ENCODE measurements around the gene WDR26.
"Not testable (repeated sequence)": the region's sequence is repeated elsewhere in the genome, so short reads cannot be mapped to it uniquely, and the experiment has no call there.

The WDR26 gene

DNA sequence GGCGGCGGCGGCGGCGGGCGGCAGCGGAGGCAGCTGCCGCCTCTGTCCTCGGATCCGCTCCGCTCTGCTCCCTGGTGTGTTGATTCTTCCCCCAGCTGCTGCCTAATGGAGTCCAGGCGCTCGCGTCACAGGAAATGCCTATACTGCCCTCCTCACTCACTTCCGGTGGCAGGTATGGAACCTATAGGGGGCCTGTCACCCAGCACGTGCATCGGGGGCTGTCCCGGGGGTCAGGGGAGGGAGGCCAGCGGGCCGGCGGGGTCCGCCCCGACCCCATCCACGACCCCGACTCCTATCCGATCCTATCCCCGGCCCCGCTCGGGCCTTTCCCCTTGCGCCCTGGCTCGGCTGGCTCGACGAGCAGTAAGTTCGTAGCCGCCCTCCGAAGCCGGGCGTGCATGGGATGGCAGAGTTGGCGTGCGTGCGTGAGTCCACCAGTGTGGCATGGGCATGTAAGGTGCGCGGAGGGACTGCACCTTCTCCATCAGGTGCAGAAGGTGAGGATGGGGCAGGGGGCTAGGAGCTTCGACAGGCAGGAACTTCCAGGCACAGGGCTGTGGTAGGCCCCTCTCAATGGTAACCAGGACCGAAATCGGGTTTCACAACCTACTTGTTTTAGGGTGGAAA lies at the start of gene WDR26:
WDR26 (minus strand) TSS at position 107 of the 627 bp plus-strand sequence.
- DNase-seq (ENCODE audit: low read depth in 3 of 3), result peak; percentile 60 to 75 (median 73)

DNA sequence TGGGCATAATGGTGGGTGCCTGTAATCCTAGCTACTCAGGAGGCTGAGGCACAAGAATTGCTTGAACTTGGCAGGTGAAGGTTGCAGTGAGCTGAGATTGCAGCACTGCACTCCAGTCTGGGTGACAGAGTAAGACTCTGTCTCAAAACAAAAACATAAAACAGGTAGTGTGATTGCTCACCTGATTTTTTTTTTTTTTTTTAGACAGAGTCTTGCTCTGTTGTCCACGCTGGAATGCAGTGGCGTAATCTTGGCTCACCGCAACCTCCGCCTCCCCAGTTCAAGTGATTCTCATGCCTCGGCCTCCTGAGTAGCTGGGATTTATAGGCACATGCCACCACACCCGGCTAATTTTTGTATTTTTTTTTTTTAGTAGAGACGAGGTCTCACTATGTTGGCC lies 48.6 kb upstream of the WDR26 start:
- not testable (repeated sequence) for DNase-seq (ENCODE audit: low read depth in 3 of 3)

DNA sequence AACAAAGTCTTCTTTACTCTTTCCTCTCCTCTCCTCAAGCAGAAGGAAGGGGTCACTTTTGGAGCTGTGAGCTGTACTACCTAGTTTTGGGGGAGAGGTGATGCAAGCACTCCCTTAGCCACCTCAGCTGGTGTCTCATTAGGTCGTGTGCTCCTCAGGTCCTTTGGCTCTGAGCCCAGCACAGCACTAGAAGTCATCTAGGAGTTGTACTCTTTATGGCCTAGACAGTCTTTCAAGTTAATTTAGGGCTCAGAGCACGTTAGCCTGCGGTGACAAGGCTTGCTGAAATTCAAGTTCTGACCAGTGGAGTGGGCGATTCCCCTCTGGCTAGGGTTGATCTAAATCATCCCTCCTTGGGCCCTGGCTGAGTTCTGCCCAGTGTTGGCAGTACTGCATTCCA lies 48.0 kb upstream of the WDR26 start:
- DNase-seq (ENCODE audit: low read depth in 3 of 3), result no peak

DNA sequence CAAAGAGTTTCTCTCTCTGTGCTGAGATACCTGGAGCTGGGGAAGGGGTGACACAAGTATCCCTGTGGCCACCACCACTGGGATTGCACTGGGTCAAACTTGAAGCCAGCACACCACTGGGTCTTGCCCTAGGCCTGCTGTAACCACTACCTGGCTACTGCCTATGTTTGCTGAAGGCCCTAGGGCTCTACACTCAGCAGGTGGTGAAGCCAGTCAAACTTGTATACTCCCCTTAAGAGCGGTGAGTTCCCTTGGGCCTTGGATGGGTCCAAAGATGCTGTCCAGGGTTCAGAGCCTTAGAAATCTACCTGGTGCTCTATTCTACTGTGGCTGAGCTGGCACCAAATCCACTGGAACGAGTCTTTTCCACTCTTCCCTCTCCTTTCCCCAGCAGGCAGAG lies 47.0 kb upstream of the WDR26 start:
- no peak for DNase-seq (ENCODE audit: low read depth in 3 of 3)

DNA sequence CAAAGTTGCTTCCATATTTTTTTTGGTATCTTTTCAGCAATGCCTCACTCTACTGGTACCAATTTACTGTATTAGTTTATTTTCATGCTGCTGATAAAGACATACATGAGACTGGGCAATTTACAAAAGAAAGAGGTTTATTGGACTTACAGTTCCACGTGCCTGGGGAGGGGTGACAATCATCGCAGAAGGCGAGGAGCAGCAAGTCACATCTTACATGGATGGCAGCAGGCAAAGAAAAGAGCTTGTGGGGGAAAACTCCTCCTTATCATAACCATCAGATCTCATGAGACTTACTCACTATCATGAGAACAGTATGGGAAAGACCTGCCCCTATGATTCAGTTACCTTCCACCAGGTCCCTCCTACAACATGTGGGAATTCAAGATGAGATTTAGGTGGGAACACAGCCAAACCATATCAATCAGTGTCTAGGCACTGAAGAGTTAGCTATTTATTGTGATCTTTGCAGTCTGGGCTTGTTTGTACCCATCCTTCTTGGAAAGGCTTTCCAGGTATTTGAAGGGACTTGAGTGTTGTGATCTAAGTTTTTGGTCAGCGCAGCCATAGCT lies 46.4 kb upstream of the WDR26 start:
- not testable (repeated sequence) for DNase-seq (ENCODE audit: low read depth in 3 of 3)

DNA sequence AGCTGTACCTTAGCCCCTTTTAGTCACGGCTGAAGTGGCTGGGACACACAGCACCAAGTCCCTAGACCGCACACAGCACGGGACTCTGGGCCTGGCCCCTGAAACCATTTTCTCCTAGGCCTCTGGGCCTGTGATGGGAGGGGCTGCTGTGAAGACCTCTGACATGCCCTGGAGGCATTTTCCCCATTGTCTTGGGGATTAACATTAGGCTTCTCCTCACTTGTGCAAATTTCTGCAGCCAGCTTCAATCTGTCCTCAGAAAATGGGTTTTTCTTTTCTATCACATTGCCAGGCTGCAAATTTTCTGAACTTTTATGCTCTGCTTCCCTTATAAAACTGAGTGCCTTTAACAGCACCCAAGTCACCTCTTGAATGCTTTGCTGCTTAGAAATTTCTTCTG lies 45.6 kb upstream of the WDR26 start:
- DNase-seq (ENCODE audit: low read depth in 3 of 3), result not testable (repeated sequence)

DNA sequence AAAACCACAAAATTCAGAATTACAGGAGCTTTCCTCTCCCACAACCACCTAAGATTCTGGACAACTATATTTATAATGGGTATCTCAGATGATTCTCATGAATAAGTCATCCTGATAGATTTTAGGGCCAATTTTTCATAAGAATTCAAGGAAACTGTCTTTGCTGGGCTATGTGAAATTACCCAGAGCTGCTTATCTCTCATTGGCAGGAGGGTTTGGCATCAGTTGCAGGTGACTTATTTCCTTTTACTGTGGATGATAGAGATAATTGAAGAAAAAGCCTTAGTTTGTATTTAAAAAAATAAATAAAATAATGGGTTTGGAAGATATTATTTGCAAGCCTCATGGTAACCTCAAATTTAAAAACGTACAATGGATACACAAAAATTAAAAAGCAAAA lies 38.2 kb upstream of the WDR26 start:
- DNase-seq (ENCODE audit: low read depth in 3 of 3), result no peak

DNA sequence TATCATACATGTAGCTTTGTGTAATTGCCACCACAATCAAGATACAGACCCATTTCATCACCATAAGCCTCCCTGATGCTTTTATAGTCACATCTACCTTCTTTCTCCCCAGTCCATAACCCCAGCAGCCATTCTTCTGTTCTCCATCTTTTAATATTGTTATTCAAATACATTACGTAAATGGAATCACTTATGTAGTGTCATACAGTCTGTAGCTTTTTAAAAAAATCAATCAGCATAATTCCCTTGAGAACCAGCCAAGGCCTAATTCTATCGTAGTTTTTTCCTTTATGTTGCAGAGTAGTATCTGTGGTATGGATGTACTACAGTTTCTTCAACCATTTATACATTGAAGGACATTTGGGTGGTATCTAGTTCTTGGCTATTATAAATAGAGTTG lies 31.6 kb upstream of the WDR26 start:
- DNase-seq (ENCODE audit: low read depth in 3 of 3), result no peak

DNA sequence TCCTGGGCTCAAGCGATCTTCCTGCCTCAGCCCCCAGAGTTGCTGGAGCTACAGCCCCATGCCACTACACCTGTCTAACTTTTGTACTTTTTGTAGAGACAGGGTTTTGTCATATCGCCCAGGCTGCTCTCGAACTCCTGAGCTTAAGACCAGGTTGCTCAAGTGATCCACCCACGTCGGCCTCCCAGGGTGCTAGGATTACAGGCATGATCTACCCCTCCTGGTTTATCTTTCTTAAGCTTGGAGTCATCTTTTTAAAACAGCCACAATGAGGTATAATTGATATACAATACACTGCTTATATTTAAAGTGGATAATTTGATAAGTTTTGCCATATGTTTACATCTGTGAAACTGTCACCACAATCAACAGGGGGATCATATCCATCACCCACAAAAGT lies 25.4 kb upstream of the WDR26 start:
- DNase-seq (ENCODE audit: low read depth in 3 of 3), result no peak

DNA sequence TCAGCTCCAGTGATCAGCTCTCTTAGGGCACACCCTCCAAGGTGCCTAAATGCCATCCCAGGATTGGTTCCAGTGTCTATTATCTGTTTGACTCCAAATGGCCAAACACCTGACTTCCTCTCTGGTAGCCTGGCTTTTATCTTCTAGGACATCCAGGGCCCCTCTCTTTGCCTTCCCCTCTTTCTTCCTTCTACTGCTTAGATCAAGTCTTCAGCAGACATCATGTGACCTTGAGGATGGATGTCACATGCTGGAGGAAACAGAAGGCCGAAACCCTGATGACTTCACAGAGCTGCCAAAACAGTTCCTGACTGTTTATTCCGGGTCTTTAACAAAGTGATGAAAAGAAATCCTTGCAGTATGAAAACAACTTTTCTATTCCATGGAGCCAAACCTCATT lies 24.4 kb upstream of the WDR26 start:
- no peak for DNase-seq (ENCODE audit: low read depth in 3 of 3)

DNA sequence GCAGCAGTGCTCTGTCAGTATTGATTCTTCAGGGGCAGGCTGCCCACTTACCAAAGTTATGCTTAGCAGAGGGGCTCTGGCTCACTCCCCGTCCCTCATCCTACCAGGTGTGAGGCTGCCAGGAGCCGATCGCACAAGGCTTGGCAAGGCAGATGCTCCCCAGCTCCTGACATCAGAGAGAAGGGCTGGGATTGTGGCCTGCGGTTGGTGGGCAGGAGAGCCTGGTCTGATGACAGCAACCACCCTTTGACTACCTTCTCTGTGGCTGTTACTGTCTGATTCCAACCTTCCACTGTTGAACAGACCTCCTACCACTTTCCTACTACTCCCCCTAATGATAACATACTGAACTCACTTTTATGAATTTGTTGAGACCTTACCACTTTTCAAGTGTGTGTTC lies 23.7 kb upstream of the WDR26 start:
- DNase-seq (ENCODE audit: low read depth in 3 of 3), result no peak

DNA sequence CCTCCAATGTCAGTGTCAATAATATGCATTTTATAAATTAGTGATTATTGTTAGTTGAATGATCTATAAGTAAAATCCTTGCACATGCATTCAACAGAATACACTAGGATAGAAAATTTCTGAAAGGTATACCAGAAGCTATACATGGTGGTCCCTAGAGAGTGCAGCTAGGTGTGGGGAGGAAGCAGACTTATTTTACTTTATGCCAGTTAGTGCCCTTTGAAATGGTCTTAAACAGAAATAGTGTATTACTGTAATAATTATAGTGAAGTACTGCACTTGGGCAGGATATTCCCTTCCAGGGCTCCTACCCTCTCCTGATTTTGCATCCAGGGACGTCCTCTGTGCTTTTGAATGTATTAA lies 23.2 kb upstream of the WDR26 start:
- no peak for DNase-seq (ENCODE audit: low read depth in 3 of 3)

DNA sequence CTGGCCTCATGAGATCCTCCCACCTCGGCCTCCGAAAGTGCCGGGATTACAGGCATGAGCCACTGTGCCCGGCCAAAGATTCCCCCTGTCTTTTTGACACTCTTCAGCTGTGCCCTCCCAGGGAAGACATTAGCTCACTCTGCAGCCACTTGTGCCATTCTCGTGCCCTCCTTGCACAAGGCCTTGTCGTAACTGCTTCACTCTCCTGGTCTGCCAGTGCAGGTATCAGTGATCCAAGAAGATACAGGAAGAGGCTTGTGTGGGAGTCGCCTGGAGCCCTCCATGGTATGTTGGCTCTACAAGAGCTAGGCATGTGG lies 22.0 kb upstream of the WDR26 start:
- no peak for DNase-seq (ENCODE audit: low read depth in 3 of 3)

DNA sequence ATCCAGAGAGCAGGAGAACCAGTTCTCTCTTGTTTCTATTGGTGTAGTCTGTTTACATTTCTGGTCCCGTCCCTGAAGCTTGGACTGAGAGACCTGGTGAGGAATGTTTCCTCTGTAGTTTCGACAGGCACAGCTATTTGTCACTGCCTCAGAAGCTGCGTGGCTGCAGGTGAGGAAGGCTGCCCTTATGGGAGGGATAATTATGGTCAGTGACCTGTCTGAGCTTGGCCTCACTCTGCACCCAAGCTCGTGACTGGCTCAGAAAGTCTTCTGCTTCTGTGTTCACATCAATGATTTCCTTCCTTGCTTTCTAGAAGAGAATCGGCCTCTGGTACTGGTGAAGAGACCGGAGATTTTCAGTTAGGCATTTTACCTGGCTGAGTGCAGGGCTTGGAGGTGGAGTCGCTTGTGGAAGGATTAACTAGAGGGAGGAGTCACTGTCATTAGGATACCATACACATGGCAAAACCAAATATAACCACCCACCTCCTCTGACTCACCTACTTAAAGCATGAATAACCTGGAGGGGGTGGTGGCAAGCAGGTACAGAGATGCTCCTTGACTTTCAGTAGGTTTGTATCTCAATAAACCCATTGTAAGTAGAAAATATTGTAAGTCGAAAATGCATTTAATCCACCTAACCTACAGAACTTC lies 19.9 kb upstream of the WDR26 start:
- DNase-seq (ENCODE audit: low read depth in 3 of 3), result no peak

DNA sequence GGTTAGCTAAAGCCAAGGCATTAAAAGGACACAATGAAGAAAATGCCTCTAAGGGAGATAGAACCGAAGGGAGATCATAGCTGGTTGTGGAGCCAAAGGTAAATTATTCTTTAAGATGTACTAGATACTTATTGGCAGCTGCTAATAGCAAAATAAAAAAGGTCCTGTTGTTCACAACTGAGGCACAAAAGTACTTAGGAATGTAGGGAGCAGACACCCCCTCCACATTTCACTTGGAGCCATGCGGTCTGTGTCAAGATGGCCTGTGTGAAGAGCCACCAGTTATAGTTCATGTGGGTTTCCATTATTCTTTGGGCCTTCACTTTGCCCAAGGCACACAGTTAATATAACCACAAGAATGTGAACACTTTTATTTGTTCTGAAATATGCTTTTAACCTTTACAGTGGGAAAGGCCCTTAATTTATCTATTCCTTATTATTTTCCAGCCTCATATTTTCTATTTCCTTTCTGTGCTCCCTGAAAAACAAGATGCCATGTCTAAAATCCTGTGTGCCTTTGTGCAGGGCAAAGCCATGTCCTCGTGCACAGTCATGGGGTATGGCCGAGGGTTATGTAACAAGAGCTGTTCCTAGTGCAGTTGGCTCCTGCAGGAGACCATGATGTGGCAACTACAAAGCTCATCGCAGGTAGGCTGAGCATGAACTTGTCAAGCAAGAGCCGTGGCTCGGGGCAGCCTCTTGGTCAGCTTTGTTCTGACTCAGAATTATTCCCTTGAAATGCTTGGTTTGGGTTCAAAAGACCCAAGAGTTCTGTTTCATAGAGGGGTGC lies 16.2 kb upstream of the WDR26 start:
- no peak for DNase-seq (ENCODE audit: low read depth in 3 of 3)

DNA sequence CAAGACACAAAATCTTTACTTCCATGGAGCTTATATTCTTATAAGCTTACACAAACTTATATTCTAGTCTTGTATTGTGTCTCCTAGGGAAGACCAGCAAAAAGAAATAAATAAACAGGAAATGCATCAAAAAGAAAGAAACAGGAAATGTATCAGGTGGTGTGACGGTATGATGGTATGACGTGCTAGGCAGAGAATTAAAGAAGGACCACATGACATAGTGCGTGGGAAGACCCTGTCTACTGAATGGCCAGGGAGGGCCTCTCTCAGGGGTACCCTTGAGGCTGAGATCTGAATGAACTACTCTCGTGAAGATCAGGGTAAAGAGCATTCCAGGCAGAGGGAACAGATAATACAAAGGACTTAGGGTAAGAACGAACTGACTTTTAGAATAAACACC lies 15.6 kb upstream of the WDR26 start:
- DNase-seq (ENCODE audit: low read depth in 3 of 3), result no peak

DNA sequence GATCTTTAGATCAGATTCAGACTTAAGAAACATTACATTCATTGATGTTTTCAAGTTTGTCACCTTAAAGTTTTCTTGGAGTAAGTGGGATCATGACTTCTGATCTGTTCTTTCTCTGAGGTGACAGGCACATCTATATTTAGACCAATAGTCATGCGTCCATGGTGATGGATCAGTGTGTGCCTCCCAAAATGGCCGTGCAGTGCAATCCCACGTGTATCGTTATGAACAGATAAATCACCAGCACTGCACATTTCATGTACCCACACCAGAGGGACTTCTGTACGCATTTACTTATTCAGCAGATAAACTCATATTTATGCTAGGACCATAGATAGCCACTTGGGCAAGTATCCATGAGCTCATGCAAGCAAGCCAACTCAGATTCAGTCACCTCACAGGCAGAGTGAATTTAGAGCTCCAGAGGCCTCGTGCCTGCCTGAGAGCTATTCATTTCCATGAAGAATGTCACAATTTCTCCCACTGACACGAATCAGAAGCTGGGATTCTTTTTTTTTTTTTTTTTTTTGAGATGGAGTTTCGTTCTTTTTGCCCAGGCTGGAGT lies 13.9 kb upstream of the WDR26 start:
- DNase-seq (ENCODE audit: low read depth in 3 of 3), result no peak

DNA sequence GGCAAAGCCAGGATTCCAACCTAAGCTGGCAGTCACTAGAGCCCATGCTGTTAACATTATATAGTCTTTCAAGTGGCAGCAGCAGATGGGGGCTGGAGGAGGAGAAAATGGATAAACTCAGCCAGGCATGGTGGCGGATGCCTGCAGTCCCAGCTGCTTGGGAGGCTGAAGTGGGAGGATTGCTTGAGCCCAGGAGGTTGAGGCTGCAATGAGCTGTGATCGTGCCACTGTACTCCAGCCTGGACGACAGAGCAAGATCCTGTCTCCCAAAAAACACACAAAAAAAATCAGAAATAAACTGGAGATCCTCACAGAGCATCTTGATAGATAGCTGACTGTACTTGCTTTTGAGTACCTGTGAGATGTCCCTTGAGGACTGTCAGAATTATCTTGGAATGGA lies 13.4 kb upstream of the WDR26 start:
- no peak for DNase-seq (ENCODE audit: low read depth in 3 of 3)

DNA sequence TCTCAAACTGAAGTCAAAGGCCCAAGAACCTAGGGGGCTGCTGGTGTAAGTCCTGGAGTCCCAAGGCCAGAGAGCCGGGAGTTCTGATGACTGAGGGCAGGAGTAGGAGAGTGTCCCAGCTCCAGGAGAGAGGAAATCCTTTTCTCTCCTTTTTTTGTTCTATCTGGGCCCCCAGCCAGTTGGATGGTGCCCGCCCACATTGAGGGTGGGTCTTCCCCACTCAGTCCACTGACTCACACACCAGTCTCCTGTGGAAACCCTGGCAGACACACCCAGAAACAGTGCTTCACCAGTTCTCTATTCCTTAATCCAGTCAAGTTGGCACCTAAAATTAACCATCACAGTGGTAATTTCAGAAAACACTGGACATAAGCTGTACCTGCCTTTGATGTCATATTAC lies 12.7 kb upstream of the WDR26 start:
- DNase-seq (ENCODE audit: low read depth in 3 of 3), result no peak

DNA sequence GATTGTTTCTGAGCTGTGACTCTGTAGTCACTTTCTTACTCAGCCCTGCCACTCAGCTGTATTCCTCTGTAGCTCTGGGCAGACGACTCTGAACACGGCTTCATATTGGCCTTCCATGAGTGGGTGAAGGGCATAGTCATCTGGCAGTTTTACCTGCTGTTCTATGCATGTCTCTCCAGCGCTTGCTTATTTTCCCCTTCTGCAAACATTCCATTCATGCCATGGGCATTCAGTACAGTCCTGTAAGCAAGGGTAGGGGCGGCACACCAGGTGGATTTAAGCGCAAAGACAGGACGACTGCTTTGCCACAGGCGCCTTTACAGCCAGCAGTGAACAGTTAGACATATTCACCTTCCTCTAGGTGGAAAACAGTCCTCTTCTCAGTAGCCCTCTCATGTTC lies 4.4 kb upstream of the WDR26 start:
- DNase-seq (ENCODE audit: low read depth in 3 of 3), result no peak

DNA sequence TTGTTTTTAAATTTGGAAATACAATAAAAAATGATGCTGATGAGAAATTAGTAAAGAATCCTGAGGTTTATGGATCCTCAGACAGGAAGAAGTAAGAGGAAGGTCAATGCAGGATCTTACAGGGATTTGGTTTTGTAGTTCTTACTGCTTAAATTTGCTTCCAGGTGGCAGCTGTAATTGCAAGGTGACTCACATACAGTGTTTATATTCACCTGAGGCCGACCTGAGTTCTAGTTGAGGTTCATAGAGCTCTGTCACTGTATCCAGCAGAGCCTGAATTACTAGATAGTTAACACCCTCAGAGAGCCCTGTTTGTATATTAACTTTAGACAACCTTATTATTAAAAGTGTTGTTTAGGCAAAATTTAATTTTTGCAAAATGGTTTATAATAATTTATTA lies 1.4 kb upstream of the WDR26 start:
- no peak for DNase-seq (ENCODE audit: low read depth in 3 of 3)

DNA sequence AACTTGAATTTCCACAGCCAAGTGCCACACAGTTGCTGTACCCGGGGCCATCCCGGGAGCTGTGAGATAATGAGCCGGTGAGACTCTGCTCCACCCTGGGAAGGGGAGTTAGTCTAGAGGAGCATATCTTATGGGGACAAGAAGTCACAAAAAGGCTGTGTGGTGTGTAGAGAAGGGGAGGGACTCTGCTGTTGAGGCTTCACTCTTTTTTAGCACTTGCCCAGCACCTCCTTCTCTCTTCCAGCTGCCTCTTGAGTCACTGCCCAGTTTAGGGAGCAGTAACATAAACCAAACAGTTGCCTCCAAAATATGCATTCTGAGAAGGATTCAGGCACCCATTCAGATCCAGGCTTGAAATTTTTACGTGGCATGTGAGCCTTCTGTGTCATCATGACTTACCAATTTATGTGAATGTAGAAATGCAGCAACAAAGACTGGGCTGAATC lies 744 bp upstream of the WDR26 start:
- DNase-seq (ENCODE audit: low read depth in 3 of 3), result peak in 1 of 3 donors; percentile 28
